Stimulated activated memory B cell treated with anti-CD40 and anti-IgM and Interleukin-4, amounts not matched to agents 10 μg/mL and 1 μg/mL and 100 μg/mL, for 72 hours (primary cell): ENCODE data around the gene DHFR.

Source experiments
- ATAC-seq: fragments of 150-1000 bp; cut with Tn5 transposase; 2 replicates; pipeline ENCODE4 v1.10.0; 2021
- H3K27ac Mint-ChIP-seq: one replicate; pipeline ENCODE4 v1.8.0; 2022; ENCODE audit warnings: mild to moderate bottlenecking, mixed read lengths
- H3K27me3 Mint-ChIP-seq: one replicate; pipeline ENCODE4 v1.8.0; 2022; ENCODE audit warnings: mixed read lengths
- H3K36me3 Mint-ChIP-seq: one replicate; pipeline ENCODE4 v1.8.0; 2022; ENCODE audit warnings: mixed read lengths
- H3K4me1 Mint-ChIP-seq: one replicate; pipeline ENCODE4 v1.8.0; 2022; ENCODE audit warnings: mixed read lengths
- H3K4me3 Mint-ChIP-seq: one replicate; pipeline ENCODE4 v1.8.0; 2022; ENCODE audit warnings: mild to moderate bottlenecking, moderate library complexity, mixed read lengths
- H3K9me3 Mint-ChIP-seq: one replicate; pipeline ENCODE4 v1.8.0; 2022; ENCODE audit warnings: mixed read lengths

Gene DHFR

GRCh38 chr5:80654391-80655230, at the start of gene DHFR, which contains the start of gene MSH3:
Gene DHFR (minus strand): TSS chr5:80654983. CDS start chr5:80654489, 494 bp downstream.
Gene MSH3 (plus strand): TSS chr5:80654652. CDS start chr5:80654728, 76 bp downstream.
- peak within 1 kb of the TSS; percentile 94 for H3K27ac Mint-ChIP-seq
- peak within 1 kb of the TSS; percentile 87 for H3K4me3 Mint-ChIP-seq
- ATAC-seq = peak; percentile 74
- peaks cover 30% of the 10 kb centered on the region for H3K36me3 Mint-ChIP-seq
- no peaks in the 10 kb centered on the region for H3K27me3 Mint-ChIP-seq
- no peaks in the 10 kb centered on the region for H3K9me3 Mint-ChIP-seq
- peaks cover 25% of the 10 kb centered on the region for H3K4me1 Mint-ChIP-seq

DNA sequence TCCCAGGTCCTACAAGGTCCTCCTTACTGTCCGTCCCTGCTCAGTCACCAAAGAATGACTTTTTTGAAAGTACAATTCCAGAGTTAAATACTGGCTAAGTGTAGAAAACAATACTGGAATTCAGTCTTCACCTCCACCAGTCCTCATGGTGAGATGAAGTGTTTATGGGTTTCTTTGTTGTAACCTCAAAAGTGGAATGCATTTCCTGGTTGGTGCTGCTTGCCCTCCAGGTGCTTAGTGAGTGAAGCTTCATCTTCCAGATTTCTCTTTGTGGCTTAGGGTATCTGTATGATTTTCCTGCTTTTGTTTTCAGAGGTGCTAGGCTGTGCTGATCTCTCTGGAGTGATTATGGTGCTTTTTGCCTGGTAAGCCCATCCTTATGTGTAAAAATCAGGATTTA, 49.4 kb upstream of the DHFR start:
- Mint-ChIP-seq H3K4me3 (no peak overlapping the region), H3K4me1 (peaks cover 16% of the 10 kb centered on the region), H3K36me3 (peaks cover 38% of the 10 kb centered on the region), H3K27ac (peak overlapping the region; percentile 57), H3K9me3 (no peaks in the 10 kb centered on the region), H3K27me3 (no peaks in the 10 kb centered on the region)
- no peak for ATAC-seq

DNA sequence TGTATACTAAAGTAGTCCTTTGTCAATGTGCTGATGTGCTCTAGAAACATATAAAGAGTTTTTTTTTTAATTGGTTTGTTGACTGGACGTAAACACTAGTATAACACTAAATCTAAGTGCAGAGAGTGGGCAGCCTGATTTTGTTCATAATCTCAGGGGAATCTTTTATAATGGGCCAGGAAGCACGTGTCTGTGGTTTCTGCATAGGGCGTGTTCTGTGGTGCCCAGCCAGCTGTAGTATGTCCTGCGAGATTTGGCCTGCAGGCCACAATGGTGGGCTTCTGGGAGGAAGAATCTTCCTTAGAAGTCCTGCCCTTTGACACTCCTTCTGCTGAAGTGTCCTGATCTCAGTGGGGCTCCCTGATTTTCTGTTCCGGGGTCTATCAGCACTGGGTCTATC, 49.0 kb upstream of the DHFR start:
- Mint-ChIP-seq H3K27ac (peak overlapping the region; percentile 57), H3K9me3 (no peaks in the 10 kb centered on the region), H3K36me3 (peaks cover 36% of the 10 kb centered on the region), H3K4me3 (no peak overlapping the region), H3K4me1 (peaks cover 16% of the 10 kb centered on the region), H3K27me3 (no peaks in the 10 kb centered on the region)
- ATAC-seq = no peak

GRCh38 chr5:80703291-80703690, 48.5 kb upstream of the DHFR start:
- Mint-ChIP-seq H3K27ac (peak overlapping the region; percentile 57), H3K27me3 (no peaks in the 10 kb centered on the region), H3K4me1 (peaks cover 16% of the 10 kb centered on the region), H3K9me3 (no peaks in the 10 kb centered on the region), H3K4me3 (no peak overlapping the region), H3K36me3 (peaks cover 36% of the 10 kb centered on the region)
- no peak for ATAC-seq

DNA sequence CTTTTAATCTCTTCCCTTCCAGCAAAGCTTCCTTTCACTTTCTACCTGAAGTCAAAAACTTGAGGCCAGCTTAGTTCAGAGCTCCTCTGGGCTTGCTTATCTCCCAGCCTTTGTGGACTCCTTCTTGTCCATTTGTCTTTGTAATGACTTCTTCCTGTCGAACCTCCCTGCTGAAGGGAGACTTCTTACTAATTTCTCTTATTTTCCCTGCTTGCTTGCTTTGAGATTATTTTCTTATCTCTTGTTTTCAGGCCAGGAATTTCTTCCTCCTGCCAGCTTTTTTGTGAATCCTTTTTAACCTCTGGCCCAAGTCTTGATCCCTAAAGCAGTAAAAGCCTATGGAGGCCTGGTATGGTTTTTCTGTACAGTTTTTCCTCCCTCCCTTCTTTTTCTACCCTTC, 46.8 kb upstream of the DHFR start:
- H3K9me3 Mint-ChIP-seq = no peaks in the 10 kb centered on the region
- peaks cover 47% of the 10 kb centered on the region for H3K36me3 Mint-ChIP-seq
- ATAC-seq = no peak
- H3K27ac Mint-ChIP-seq = no peak overlapping the region
- H3K27me3 Mint-ChIP-seq = no peaks in the 10 kb centered on the region
- peaks cover 16% of the 10 kb centered on the region for H3K4me1 Mint-ChIP-seq
- no peak overlapping the region for H3K4me3 Mint-ChIP-seq

GRCh38 chr5:80698369-80698768, 43.6 kb upstream of the DHFR start:
- Mint-ChIP-seq H3K9me3 (no peaks in the 10 kb centered on the region), H3K4me1 (peaks cover 3% of the 10 kb centered on the region), H3K36me3 (peaks cover 54% of the 10 kb centered on the region), H3K27me3 (no peaks in the 10 kb centered on the region), H3K4me3 (no peak overlapping the region), H3K27ac (no peak overlapping the region)
- ATAC-seq = no peak

DNA sequence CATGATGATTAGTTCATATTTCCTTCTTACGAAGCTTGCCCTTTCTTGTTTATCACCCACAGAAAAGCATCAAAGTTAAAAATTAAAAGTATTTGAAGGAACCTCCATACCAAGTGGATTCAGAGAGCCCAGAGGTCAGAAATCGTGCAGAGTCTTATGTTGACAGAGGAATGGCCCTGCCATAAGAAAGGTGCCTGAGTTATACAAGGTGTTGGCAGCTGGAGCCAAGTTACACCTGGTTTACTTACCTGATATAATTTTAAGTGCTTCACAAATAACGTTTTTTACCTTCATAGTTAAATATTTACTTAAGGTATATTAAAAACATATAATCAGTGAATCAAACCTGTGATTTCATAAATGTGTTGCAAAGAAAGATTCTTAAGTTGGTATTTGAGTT, 42.3 kb upstream of the DHFR start:
- Mint-ChIP-seq H3K9me3 (no peaks in the 10 kb centered on the region), H3K4me3 (no peak overlapping the region), H3K36me3 (peaks cover 50% of the 10 kb centered on the region), H3K4me1 (no peaks in the 10 kb centered on the region), H3K27me3 (no peaks in the 10 kb centered on the region), H3K27ac (no peak overlapping the region)
- no peak for ATAC-seq

GRCh38 chr5:80696450-80696849, 41.7 kb upstream of the DHFR start:
- Mint-ChIP-seq H3K9me3 (no peaks in the 10 kb centered on the region), H3K27ac (no peak overlapping the region), H3K36me3 (peaks cover 43% of the 10 kb centered on the region), H3K4me1 (no peaks in the 10 kb centered on the region), H3K4me3 (no peak overlapping the region), H3K27me3 (no peaks in the 10 kb centered on the region)
- no peak for ATAC-seq

GRCh38 chr5:80695666-80696065, 40.9 kb upstream of the DHFR start:
- Mint-ChIP-seq H3K4me1 (no peaks in the 10 kb centered on the region), H3K9me3 (no peaks in the 10 kb centered on the region), H3K36me3 (peaks cover 39% of the 10 kb centered on the region), H3K27me3 (no peaks in the 10 kb centered on the region), H3K27ac (no peak overlapping the region), H3K4me3 (no peak overlapping the region)
- no peak for ATAC-seq

GRCh38 chr5:80689627-80690026, 34.8 kb upstream of the DHFR start:
- no peaks in the 10 kb centered on the region for H3K9me3 Mint-ChIP-seq

DNA sequence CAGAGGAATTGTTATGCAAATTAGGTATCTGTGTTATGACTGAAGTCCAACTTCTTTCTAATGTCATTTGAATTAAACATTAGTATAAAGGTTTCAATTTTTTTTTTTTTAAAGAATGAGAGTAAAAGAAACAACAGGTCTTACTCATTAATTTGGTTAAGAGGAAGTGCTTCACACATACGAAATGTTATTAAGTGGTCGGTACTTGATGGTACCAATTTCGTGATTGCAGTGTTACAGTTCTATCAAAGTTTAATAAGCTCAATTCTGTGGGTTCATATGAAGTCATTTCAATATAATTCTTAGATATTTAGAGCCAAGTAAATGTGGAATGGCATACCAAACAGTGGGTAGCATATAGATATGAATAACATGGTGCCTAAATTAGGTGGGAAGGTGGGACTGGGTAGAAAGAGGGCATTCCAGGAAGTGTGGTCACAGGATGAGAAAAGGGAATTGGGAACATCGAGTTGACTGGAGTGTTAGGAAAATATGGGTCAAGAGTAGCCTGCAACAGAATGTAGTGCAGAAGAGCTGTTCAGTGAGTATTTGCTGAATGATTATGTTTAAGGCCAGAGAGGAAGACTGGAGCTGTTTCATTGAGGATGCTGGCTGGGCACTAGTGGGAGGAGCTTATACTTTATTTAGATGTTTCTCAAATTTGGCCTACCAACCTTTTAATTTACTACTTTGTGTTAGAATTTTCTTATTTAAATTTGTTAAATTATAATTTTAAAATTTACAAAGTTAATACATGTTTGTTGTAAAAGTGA, 34.1 kb upstream of the DHFR start:
- Mint-ChIP-seq H3K9me3 (no peaks in the 10 kb centered on the region), H3K4me3 (no peak overlapping the region), H3K4me1 (peaks cover 22% of the 10 kb centered on the region), H3K36me3 (peaks cover 48% of the 10 kb centered on the region), H3K27me3 (no peaks in the 10 kb centered on the region), H3K27ac (no peak overlapping the region)
- ATAC-seq = no peak

More at GRCh38 chr5:80689627-80690026, 34.8 kb upstream of the DHFR start:
- no peak overlapping the region for H3K4me3 Mint-ChIP-seq
- H3K36me3 Mint-ChIP-seq = peaks cover 45% of the 10 kb centered on the region
- no peak overlapping the region for H3K27ac Mint-ChIP-seq
- H3K27me3 Mint-ChIP-seq = no peaks in the 10 kb centered on the region
- peaks cover 22% of the 10 kb centered on the region for H3K4me1 Mint-ChIP-seq
- no peak for ATAC-seq

DNA sequence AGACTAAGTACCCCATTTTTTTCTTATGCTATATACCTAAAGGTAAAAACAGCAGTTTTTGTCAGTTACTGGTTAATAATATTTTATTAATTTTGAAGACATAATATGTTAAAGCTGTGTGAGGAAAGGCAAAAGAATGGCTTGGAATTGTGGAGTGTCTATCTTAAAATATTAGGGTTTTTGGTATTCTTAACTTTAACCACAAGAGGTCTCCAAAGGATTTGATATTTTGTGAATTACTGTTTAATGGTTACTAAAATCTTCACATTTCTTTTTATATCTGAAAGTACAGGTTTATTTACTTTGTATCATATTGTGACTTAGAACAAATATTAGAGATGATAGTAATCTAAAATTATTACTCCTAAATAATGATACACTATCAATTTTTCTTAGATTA, 32.0 kb upstream of the DHFR start:
- no peaks in the 10 kb centered on the region for H3K9me3 Mint-ChIP-seq
- ATAC-seq = no peak
- peaks cover 22% of the 10 kb centered on the region for H3K4me1 Mint-ChIP-seq
- H3K4me3 Mint-ChIP-seq = no peak overlapping the region
- H3K36me3 Mint-ChIP-seq = peaks cover 63% of the 10 kb centered on the region
- no peaks in the 10 kb centered on the region for H3K27me3 Mint-ChIP-seq
- no peak overlapping the region for H3K27ac Mint-ChIP-seq

GRCh38 chr5:80676706-80677105, 21.9 kb upstream of the DHFR start:
- Mint-ChIP-seq H3K36me3 (peaks cover 46% of the 10 kb centered on the region), H3K27ac (no peak overlapping the region), H3K4me1 (no peaks in the 10 kb centered on the region), H3K27me3 (no peaks in the 10 kb centered on the region), H3K9me3 (no peaks in the 10 kb centered on the region), H3K4me3 (no peak overlapping the region)
- ATAC-seq = no peak

DNA sequence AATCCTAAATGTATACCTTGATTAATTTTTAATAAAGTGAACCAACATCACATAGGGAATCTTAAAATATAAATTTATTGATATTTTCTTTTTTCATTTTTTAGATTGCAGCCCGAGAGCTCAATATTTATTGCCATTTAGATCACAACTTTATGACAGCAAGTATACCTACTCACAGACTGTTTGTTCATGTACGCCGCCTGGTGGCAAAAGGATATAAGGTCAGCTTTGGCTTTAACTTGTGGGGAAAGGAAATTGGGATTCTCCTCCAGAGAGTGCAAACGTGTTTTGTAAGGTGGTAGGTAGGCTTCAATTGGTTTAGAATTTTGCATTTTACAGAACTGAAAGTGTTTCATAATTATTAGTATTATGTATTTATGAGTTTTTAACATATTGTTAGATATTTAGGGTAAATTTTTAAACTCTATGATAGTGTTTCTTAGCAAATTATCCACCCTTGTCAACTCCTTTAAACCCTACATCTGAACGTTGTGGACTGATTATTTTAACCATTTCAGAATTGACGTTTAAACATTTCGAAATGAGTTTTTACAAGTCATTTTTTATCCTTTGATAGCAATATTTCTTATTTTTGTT, 17.5 kb upstream of the DHFR start:
- peaks cover 32% of the 10 kb centered on the region for H3K36me3 Mint-ChIP-seq
- H3K9me3 Mint-ChIP-seq = no peaks in the 10 kb centered on the region
- H3K4me3 Mint-ChIP-seq = no peak overlapping the region
- peaks cover 19% of the 10 kb centered on the region for H3K4me1 Mint-ChIP-seq
- no peak for ATAC-seq
- H3K27ac Mint-ChIP-seq = no peak overlapping the region
- no peaks in the 10 kb centered on the region for H3K27me3 Mint-ChIP-seq
